ENCODE results near the gene OBSCN. TPM values are rescaled to one million over a fixed set of nuclear protein-coding genes. Genes with fewer than 3 reads are reported as not detected.
"Not testable (repeated sequence)": the region's sequence is repeated elsewhere in the genome, so short reads cannot be mapped to it uniquely, and the experiment has no call there.

Gene OBSCN
- total RNA-seq, 1 donor from 2014 or later, result 30.2 TPM

DNA sequence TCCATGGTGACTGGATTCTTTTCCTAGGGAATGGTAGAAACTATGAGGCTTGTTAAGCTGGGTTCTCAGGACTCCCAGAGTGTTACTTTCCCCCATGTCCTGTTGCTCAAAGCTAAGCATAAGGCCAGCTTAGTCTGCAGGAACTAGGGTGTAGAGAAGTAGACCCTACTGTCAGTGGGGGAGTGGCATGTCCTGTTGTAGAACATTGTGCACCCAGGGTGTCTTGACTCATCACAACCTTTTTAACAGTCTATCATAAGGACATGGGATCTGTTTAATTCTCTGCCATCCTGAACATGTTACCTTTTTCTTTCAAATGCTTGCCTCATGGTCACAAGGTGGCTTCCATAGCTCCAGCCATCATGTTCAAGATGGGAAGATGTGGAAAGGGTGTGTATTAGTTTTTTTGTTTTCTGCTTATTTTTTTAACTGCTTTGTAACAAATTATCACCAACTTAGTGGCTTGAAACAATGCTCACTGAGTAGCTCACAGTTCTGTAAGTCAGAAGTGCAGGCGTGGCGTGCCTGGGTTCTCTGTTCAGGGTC, 17.4 kb downstream of the OBSCN start:
- DNase-seq (ENCODE audit: low spot score in 2 of 2) (no peak), FAIRE-seq (no peak)

DNA sequence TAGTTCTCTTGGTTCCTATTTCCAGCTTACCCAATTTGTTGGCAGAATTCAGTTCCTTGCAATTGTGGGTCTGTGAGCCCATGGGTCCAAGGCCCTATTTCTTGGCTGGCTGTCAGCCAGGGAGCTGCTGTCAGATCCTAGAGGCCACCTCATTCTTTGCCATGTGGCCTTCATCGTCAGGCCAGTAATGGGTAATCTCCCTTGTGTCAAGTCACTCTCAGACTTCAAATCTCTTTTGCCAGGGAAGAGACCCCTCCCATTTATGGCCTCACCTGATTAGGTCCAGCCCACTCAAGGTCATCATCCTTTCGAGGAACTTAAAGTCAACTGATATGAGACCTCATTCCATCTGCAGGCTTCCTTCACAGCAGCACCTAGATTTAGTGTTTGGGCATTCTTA, 17.9 kb downstream of the OBSCN start:
- DNase-seq (ENCODE audit: low spot score in 2 of 2) (no peak), FAIRE-seq (no peak)

DNA sequence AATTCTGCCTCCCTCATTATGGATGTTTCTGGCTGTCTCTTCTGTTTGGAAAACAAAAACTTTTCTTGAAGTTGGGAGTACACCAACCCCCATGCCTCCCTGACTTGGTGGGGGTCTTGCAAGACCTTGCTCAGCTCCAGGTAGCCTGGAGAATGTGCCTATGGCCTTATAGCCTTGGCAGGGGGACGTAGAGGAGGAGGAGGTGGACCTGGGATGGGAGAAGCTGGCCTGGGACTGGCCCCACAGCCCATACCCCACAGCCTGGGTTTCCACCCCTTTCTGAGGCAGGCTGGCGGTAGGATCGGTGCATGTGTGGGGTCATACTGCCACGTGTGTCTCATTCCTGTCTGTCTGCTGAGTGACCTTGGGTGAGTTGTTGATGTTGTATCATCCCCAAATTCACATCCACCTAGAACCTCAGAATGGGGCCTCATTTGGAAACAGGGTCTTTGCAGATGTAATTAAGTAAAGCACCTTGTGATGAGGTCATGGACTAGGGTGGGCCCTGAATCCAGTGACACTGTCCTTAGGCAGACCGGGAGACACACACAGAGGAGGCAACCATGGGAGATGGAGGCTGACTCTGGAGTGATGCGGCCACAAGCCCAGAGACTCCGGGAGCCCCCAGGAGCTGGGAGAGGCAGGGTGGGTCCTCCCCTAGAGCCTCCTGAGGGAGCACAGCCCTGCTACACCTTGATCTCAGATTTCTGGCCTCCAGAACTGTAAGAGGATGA, 18.5 kb downstream of the OBSCN start:
- no peak for FAIRE-seq
- no peak for DNase-seq (ENCODE audit: low spot score in 2 of 2)

DNA sequence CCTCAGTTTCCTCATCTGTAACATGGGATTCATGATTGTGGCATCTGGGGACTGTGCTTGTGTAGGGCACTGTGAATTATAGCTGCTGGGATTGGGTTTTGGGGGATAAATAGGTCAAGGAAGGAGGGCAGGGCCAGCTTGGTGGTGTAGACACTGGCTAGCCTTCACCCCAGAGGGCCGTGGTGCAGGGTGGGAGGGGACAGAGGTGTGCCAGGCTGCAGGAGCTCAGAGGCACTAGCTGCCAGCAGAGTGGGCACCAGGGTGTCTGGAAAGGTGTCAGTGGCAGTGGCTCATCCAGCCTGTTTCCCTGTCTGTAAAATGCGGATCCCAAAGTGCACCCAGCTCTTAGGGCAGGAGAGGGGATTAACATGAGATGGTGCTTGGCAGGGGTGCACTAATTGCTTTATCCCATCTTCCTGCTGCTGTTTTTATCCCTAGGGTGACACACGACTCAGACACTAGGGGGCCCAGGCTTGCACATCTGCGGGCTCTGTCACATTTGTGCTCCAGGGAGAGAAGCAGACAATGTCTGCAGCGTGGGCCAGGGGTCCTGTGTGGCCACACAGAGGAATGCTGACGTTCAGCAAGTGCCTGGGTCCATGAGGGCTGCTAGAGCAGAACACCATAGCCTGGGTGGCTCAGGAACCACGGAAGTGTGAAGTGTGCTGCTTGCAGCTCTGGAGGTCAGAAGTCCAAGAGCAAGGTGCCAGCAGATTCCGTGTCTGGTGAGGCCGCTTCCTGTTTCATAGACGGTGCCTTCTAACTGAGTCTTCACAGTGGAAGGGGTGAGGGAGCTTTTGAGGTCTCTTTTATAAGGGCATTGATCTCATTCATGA, 19.3 kb downstream of the OBSCN start:
- DNase-seq (ENCODE audit: low spot score in 2 of 2), result no peak
- FAIRE-seq, result no peak

DNA sequence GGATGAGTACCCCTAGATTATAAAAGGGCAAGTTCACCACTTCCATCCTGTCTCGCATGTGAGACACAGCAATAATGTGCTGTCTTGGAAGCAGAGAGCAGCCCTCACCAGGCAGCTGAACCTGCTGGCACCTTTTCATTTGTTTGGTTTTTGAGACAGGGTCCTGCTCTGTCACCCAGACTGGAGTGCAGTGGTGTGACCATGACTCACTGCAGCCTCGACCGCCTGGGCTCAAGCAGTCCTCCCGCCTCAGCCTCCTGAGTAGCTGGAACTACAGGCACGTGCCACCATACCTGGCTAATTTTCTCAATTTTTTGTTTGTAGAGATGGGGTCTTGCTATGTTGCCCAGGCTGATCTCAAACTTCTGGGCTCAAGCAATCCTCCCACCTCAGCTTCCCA, 20.3 kb downstream of the OBSCN start:
- DNase-seq (ENCODE audit: low spot score in 2 of 2); FAIRE-seq: not testable (repeated sequence)

DNA sequence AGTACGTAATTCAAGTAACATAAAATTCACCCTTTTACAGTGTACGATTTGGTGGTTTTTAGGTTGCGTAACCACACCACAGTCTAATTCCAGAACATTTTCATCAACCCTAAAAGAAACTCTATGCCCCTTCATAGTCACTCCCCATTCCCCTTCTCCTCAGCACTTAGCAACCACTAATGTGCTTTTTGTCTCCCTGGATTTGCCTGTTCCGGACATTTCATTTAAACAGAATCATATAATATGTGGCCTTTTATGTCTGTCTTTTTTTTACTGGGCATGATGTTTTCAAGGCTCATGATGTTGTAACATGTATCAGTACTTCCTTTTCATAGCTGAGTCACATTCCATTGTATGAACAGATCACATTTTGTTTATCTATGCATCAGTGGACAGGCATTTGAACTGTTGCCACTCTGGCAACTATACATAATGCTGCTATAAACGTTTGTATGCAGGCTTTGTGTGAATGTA, 20.8 kb downstream of the OBSCN start:
- DNase-seq (ENCODE audit: low spot score in 2 of 2), result no peak
- no peak for FAIRE-seq

DNA sequence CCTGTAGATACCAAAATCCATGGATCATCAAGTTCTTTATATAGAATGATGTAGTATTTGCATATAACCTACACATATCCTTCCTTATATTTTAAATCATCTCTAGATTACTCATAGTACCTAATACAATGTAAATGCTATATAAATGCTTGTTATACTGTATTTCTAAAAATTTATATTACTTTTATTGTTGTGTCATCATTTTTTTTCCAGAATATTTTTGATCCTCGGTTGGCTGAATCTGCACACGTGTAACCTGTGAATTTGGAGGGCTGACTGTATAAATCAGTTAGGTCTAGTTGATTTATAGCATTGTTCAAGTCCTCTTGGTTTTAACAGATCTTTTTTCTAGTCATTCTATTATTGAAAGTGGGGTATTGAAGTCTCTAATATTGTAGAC, 23.3 kb downstream of the OBSCN start:
- no peak for FAIRE-seq
- no peak for DNase-seq (ENCODE audit: low spot score in 2 of 2)

DNA sequence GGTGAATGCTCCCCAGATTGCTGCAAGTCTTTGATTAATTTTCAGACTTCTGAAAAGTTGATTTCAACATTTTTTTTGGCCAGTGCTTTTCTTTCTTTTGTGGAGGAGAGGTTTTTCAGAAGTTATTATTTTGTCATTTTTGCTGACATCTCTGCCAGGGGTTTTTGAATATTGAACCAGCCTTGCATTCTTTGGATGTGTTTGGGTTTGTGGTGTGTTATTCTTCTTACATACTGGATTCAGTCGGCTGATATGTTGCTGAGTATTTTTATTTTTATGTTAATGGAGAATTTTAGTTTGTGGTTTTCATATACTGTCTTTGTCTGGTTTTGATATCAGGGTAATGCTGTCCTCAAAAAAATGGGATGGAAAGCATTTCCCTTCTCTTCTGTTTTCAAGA, 25.3 kb downstream of the OBSCN start:
- FAIRE-seq, result no peak
- no peak for DNase-seq (ENCODE audit: low spot score in 2 of 2)

DNA sequence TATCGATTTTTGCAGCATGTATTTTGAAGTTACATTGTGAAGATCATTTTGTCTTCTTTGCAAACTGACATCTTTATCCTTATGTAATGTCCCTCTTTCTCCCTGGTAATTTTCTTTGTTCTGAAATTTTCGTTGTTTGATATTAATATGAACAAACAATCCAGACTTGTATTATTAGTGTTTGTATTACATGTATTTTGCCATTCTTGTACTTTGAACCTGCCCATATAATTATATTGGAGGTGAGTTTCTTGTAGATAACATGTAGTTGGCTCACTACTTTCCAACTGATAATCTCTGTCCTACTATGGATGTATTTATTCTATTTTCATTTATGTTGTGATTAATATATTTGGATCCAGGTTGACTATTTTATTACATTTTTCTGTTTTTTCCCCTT, 27.1 kb downstream of the OBSCN start:
- FAIRE-seq (no peak), DNase-seq (ENCODE audit: low spot score in 2 of 2) (no peak)

DNA sequence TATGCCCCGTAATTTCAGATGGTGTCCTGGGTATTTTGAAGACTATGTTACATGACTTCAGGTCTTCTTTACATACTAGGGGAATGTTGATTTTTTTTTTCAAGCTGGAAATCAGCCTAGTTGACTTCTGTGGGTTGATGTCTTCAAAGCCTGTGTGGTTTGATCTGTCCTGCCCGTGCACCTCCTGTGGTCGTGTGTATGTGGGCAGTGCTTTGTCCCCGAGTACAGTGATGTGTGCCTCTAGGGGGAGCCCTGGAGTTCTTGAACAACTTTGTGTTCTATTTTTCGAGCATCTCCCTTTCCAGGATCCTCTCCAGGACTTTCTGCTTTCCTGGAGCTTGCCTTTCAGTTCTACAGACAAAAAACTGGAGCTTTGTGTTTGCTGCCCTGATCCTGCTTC, 28.9 kb downstream of the OBSCN start:
- no peak for DNase-seq (ENCODE audit: low spot score in 2 of 2)
- no peak for FAIRE-seq

DNA sequence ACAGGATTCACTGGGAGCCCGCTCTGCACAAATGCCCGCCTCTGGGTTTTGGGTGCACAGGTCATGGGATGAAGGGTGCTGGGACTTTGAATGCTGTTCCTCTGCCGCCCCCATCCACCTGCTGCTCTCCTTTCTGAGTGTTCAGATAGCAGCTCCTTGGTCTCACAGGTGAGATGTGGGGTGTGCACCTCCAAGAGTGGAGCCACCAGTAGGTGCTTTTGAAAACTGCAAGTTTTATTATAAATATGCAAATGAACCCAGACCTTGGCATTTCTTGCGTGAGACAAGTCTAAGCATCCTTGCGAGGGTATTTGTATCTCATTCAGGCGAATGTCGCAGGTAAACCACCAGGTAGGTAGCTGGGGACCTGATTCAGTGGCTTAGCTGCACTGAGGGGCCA, 30.2 kb downstream of the OBSCN start:
- no peak for DNase-seq (ENCODE audit: low spot score in 2 of 2)
- no peak for FAIRE-seq

DNA sequence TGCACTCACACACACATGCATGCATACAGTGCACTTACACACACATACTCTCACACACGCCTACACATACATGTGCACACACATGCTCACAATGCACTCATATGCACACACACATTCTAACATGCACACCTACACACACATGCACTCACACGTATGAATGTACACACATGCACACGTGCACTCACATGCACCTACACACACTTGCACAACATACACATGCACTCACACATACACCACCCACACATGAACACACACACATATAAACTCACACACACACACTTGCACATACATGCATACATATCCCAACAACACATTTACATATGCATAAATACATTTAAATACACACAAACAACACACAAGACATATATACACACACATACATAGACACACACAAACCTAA, 30.6 kb downstream of the OBSCN start:
- no peak for FAIRE-seq
- no peak for DNase-seq (ENCODE audit: low spot score in 2 of 2)

DNA sequence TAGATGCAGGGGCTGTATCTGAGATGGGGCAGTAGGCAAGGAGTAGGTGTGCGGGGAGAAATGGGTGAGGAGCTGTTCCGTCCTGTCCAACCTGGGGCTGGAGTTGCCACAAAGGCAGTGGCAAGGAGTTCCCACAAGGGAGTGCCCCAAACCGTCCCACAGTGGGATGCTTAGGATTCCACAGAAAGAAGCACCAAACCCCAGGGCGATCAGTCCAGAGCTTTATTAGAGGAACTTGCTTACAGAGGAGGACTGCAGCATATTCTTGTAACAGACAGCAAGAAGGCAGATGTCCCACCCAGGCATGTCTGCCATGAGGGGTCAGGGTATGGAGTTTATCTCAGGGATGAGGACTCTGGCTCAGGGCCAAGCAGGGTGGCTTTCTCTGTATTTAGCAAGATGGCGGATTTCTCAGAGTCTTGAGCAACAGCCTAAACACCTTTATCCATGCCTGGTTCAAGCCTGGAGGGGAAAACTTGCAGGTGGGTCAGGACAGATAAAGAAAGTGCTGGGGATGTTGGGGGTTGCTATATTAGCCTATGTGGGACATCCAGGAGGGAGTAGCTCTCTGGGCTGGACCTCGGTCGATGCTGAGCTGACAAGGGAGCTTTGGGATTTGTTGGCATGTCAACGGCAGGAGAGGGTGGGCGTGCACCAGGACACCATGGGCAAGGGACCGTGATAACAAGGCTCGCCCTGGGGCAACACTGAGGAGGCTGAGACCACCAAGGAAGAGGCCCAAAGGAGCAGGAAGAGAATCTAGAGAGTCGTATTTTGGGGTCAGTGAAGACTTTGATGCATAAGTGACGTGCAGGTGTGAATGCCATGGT, 32.8 kb downstream of the OBSCN start:
- no peak for FAIRE-seq

DNA sequence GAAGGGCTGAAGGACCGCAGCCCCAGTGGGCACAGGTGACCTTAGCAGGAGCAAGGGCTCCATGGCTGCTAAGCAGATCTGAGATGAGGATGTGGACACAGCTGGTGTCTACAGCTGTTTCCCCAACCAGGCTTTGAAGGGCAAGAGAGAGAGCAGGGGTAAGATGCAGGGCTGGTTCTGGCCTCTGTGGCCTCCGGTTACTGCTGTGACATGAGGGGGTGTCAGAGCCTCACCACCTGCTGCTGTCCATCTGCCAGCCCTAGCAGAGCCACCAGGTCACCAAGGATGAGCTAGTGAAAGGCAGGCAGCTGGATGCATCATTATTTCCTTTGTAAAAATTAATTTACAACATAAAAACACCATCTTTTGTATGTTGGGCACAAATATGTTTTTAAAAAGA, 33.4 kb downstream of the OBSCN start:
- no peak for FAIRE-seq
- DNase-seq (ENCODE audit: low spot score in 2 of 2), result no peak

More for the DNA sequence above, 32.8 kb downstream of the OBSCN start:
- DNase-seq (ENCODE audit: low spot score in 2 of 2), result no peak

DNA sequence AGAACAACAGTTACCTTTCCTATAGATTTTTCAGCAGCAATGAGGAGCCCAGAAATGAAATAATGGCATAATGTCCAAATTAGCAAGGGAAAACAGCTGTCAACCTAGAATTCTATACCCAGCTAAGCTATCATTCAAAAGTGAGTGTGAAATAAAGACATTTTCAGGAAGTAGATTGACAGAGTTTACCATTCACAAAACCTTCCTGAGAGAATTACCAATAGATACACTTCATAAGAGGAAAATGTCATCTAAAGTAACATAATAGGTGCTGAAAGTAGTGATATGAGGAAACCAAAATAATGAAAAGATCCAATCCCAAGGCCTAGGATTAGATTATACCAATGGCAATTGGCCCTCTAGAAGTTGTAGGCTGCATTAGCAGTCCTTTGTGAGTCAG, 34.6 kb downstream of the OBSCN start:
- FAIRE-seq (no peak), DNase-seq (ENCODE audit: low spot score in 2 of 2) (no peak)

DNA sequence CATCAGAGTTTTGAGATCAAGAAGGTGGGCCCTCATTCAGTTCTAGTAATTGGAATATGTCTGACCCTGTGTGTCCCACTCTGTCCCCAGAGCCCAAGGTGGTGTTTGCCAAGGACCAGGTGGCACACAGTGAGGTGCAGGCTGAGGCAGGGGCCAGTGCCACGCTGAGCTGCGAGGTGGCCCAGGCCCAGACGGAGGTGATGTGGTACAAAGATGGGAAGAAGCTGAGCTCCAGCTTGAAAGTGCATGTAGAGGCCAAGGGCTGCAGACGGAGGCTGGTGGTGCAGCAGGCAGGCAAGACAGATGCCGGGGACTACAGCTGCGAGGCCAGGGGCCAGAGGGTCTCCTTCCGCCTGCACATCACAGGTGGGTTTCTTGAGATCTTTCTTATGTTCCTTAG, 35.2 kb downstream of the OBSCN start:
- no peak for FAIRE-seq
- DNase-seq (ENCODE audit: low spot score in 2 of 2), result no peak

DNA sequence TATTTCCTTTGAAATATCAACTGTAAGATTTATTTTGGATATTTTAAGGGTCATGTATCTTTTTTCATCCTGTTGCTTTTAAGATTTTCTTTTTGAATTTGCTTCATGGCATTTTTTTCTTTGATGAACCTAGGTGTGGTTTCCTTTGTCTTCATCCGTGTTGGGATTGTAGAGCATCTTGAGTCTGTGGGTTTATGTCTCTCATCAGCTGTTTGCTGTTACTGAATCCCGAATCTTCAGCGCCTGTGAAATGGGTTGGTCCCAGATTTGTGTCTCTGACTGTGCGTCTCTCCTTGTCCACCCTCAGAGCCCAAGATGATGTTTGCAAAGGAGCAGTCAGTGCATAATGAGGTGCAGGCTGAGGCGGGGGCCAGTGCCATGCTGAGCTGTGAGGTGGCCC, 36.1 kb downstream of the OBSCN start:
- FAIRE-seq; DNase-seq (ENCODE audit: low spot score in 2 of 2): not testable (repeated sequence)

DNA sequence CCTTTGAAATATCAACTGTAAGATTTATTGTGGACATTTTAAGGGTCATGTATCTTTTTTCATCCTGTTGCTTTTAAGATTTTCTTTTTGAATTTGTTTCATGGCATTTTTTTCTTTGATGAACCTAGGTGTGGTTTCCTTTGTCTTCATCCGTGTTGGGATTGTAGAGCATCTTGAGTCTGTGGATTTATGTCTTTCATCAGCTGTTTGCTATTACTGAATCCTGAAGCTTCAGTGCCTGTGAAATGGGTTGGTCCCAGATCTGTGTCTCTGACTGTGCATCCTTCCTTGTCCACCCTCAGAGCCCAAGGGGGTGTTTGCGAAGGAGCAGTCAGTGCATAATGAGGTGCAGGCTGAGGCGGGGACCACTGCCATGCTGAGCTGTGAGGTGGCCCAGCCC, 37.3 kb downstream of the OBSCN start:
- DNase-seq (ENCODE audit: low spot score in 2 of 2) (no peak), FAIRE-seq (no peak)

DNA sequence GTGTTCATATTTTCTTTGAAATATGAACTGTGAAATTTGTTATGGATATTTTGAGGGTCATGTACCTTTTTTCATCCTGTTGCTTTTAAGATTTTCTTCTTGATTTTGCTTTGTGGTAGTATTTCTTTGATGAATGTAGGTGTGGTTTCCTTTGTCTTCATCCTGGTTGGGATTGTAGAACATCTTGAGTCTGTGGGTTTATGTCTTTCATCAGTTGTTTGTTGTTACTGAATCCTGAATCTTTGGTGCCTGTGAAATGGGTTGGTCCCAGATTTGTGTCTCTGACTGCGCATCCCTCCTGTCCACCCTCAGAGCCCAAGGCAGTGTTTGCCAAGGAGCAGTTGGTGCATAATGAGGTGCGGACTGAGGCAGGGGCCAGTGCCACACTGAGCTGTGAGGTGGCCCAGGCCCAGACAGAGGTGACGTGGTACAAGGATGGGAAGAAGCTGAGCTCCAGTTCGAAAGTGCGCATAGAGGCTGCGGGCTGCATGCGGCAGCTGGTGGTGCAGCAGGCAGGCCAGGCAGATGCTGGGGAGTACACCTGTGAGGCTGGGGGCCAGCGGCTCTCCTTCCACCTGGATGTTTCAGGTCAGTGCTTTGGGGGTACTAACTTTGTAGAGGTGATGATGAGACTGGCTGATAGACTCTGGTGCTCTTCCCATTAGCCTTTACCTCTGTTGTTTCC, 38.5 kb downstream of the OBSCN start:
- FAIRE-seq (no peak), DNase-seq (ENCODE audit: low spot score in 2 of 2) (no peak)
